ENCODE measurements around the gene ATP6V1C2.

DNA sequence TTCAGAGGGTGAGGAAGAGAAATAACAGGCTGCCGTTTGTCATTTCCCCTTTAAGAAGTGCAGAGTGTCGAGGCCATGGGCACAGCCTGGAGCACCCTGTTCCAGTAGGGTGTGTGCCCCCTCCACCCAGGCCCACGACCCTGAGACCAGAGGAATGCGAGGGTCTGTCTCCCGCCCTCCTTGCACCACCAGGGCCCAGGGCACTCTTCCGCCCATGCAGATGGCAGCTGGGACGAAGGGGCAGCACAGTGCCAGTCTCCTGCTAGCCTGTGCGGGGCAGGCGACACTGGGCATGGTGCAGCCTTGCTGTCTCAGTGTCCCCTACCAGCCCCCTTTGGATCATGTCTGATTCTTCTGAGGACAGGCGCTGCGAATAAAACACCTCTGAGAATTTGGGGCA, 106.9 kb downstream of the ATP6V1C2 start:
- no peak for TF ChIP-seq CTCF (IDR thresholded peaks at IDR 0.05)
- no peak for TF ChIP-seq EZH2 (IDR thresholded peaks at IDR 0.05)

All from neural progenitor cell (in vitro differentiated cells).